HK-2 (cell line): Measurements from ENCODE around the gene RFXANK.
"Not testable (repeated sequence)": the region's sequence is repeated elsewhere in the genome, so short reads cannot be mapped to it uniquely, and the experiment has no call there.

Experiments used
- DNase-seq: peaks from one replicate; pipeline ENCODE4 v3.0.0-alpha.2; 2018; ENCODE audit not compliant: unreplicated experiment

RFXANK gene

GRCh38 chr19:19170053-19170872 is 21.8 kb upstream of the RFXANK start, which contains the start of gene MEF2B:
Gene MEF2B, minus strand, starts transcription at chr19:19170263. Its CDS starts 19,528 bp downstream, at chr19:19150735.
- no peak for DNase-seq

GRCh38 chr19:19170873-19171672 is 21.0 kb upstream of the RFXANK start:
- no peak for DNase-seq

GRCh38 chr19:19171821-19172532 is 20.1 kb upstream of the RFXANK start:
- no peak for DNase-seq

GRCh38 chr19:19173243-19173642 is 18.8 kb upstream of the RFXANK start:
- DNase-seq, result not testable (repeated sequence)

GRCh38 chr19:19176950-19177349 is 15.1 kb upstream of the RFXANK start:
- DNase-seq, result no peak

GRCh38 chr19:19179548-19180441 is 12.3 kb upstream of the RFXANK start:
- DNase-seq, result peak; percentile 86

GRCh38 chr19:19181488-19181998 is 10.5 kb upstream of the RFXANK start:
- no peak for DNase-seq

- peak; percentile 49 for DNase-seq
Measured at GRCh38 chr19:19185853-19186740, 6.0 kb upstream of the RFXANK start.

GRCh38 chr19:19186742-19187141 is 5.3 kb upstream of the RFXANK start:
- no peak for DNase-seq

- no peak for DNase-seq
Measured at GRCh38 chr19:19191768-19192077, 335 bp upstream of the RFXANK start.

GRCh38 chr19:19192910-19193423 is 909 bp downstream of the RFXANK start:
- no peak for DNase-seq

- DNase-seq, result no peak
Measured at GRCh38 chr19:19193926-19194325, 1.9 kb downstream of the RFXANK start.

GRCh38 chr19:19201697-19202630 is 9.9 kb downstream of the RFXANK start:
- DNase-seq, result no peak

GRCh38 chr19:19202707-19203011 is 10.6 kb downstream of the RFXANK start:
- no peak for DNase-seq

GRCh38 chr19:19203012-19203856 is 11.2 kb downstream of the RFXANK start, which contains the start of gene NR2C2AP:
Gene NR2C2AP, minus strand, starts transcription at chr19:19203414. Its CDS starts 354 bp downstream, at chr19:19203060.
- peak; percentile 94 for DNase-seq

- no peak for DNase-seq
Measured at GRCh38 chr19:19204181-19204580, 12.1 kb downstream of the RFXANK start.
